Endothelial cell of umbilical vein (primary cell): ENCODE results near the gene SLC66A2. TPM values are rescaled to one million over a fixed set of nuclear protein-coding genes. Genes with fewer than 3 reads are reported as not detected.

Experiments used
- BruUV-seq: library from RNA; stranded (reverse); fragments of 400-500 nt; replicated peaks from 2 replicates; lab custom pipeline; 2021; lab: Mats Ljungman, UMichigan
- CTCF ChIA-PET: fragments of 300-600, 350-600 bp; sonication (Branson Sonifier 250); formaldehyde crosslinking; loops from one replicate; lab custom pipeline; 2021; ENCODE audit warnings: antibody characterized with exemption, inconsistent platforms; lab: Charles Lee
- POLR2A ChIA-PET: fragments of 300-600, 350-600 bp; sonication (Branson Sonifier 250); formaldehyde crosslinking; loops from one replicate; lab custom pipeline; 2021; ENCODE audit warnings: antibody characterized with exemption, inconsistent platforms; lab: Charles Lee
- DNase-seq: peaks from one replicate; pipeline ENCODE4 v3.0.0-alpha.2; 2011; ENCODE audit warnings: low read depth, low spot score
- FAIRE-seq: peaks from 2 replicates; lab custom pipeline; 2011; peaks lifted over from hg19 to GRCh38; lab: Jason Lieb, UNC
- H2AFZ ChIP-seq: 2 replicates; pipeline ENCODE4 v1.6.0; 2012; ENCODE audit warnings: low read depth, low read length, control low read depth, inconsistent platforms
- H3K27ac ChIP-seq: 2 replicates; pipeline ENCODE4 v1.5.1; 2011; ENCODE audit warnings: low read depth, mild to moderate bottlenecking, control low read depth, low read length, moderate library complexity; ENCODE audit not compliant: insufficient read depth
- H3K27me3 ChIP-seq, 2 experiments: 2 replicates each; pipeline versions ENCODE4 v1.6.0 to v1.6.1; 2011; ENCODE audit warnings: low read length in 2 of 2, mixed read lengths in 1 of 2; ENCODE audit not compliant: control insufficient read depth in 2 of 2, insufficient read depth in 2 of 2
- H3K36me3 ChIP-seq, 2 experiments: 2 replicates in 1 of 2; 3 replicates in 1 of 2; pipeline ENCODE4 v1.5.1; 2011; ENCODE audit warnings: low read length in 2 of 2, mild to moderate bottlenecking in 1 of 2, moderate library complexity in 1 of 2; ENCODE audit not compliant: control insufficient read depth in 2 of 2, insufficient read depth in 2 of 2; ENCODE audit errors: extremely low read depth in 1 of 2
- H3K4me1 ChIP-seq: 3 replicates; pipeline ENCODE4 v1.5.1; 2011; ENCODE audit warnings: mild to moderate bottlenecking, low read length; ENCODE audit not compliant: control insufficient read depth, insufficient read depth; ENCODE audit errors: extremely low read depth
- H3K4me2 ChIP-seq: 2 replicates; pipeline ENCODE4 v1.6.1; 2011; ENCODE audit warnings: low read length, control low read depth, mixed read lengths; ENCODE audit not compliant: insufficient read depth
- H3K4me3 ChIP-seq, 3 experiments: fragments of 200-600 bp in 1 of 3; sonication (generic), shearing (Covaris generic) in 1 of 3; replicated peaks in 1 of 3; 2 replicates each; pipeline ENCODE4 v1.5.1; 2011 to 2016; ENCODE audit warnings: control low read depth in 3 of 3, low read length in 3 of 3, mild to moderate bottlenecking in 2 of 3, inconsistent platforms in 1 of 3, low read depth in 1 of 3, moderate library complexity in 1 of 3; ENCODE audit not compliant: insufficient read depth in 1 of 3
- H3K79me2 ChIP-seq: 2 replicates; pipeline ENCODE4 v1.6.0; 2012; ENCODE audit warnings: low read length, inconsistent platforms; ENCODE audit not compliant: control insufficient read depth, insufficient read depth
- H3K9ac ChIP-seq: replicated peaks from 2 replicates; pipeline ENCODE3; 2011; ENCODE audit warnings: low read length, control low read depth; ENCODE audit not compliant: insufficient read depth; ENCODE audit errors: extremely low read depth
- H3K9me1 ChIP-seq: replicated peaks from 3 replicates; pipeline ENCODE4 v1.6.0; 2011; ENCODE audit warnings: mild to moderate bottlenecking, low read length; ENCODE audit not compliant: control insufficient read depth, insufficient read depth; ENCODE audit errors: extremely low read depth
- H3K9me3 ChIP-seq: replicated peaks from 2 replicates; pipeline ENCODE4 v1.5.1; 2012; ENCODE audit warnings: low read length, inconsistent platforms; ENCODE audit not compliant: control insufficient read depth, insufficient read depth
- H4K20me1 ChIP-seq: replicated peaks from 2 replicates; pipeline ENCODE3; 2011; ENCODE audit warnings: mild to moderate bottlenecking, low read length; ENCODE audit not compliant: control insufficient read depth, insufficient read depth; ENCODE audit errors: extremely low read depth
- EZH2 ChIP-seq: IDR thresholded peaks from 2 replicates; pipeline ENCODE4 v1.6.1; 2012; ENCODE audit warnings: borderline replicate concordance, low read depth, mild to moderate bottlenecking, moderate library complexity, low read length, inconsistent platforms; ENCODE audit not compliant: severe bottlenecking
- FOS ChIP-seq: IDR thresholded peaks from 2 replicates; pipeline ENCODE4 v1.6.1; 2011; ENCODE audit warnings: mild to moderate bottlenecking, low read length, moderate library complexity, borderline replicate concordance; ENCODE audit not compliant: insufficient read depth
- GATA2 ChIP-seq: IDR thresholded peaks from 2 replicates; pipeline ENCODE4 v1.7.0; 2011; ENCODE audit warnings: low read depth, mild to moderate bottlenecking, moderate library complexity, mixed read lengths, low read length; ENCODE audit not compliant: insufficient read length, insufficient read depth
- JUN ChIP-seq: IDR thresholded peaks from 2 replicates; pipeline ENCODE4 v1.6.1; 2011; ENCODE audit warnings: borderline replicate concordance, low read depth; ENCODE audit not compliant: insufficient read length, insufficient read depth
- MYC ChIP-seq: IDR thresholded peaks from one replicate; pipeline ENCODE4 v1.6.1; 2011; ENCODE audit warnings: mild to moderate bottlenecking, low read depth, low read length
- POLR2A ChIP-seq: IDR thresholded peaks from 2 replicates; pipeline ENCODE4 v1.6.1; 2012; ENCODE audit warnings: low read depth, mild to moderate bottlenecking, control low read depth, low read length
- POLR2AphosphoS5 ChIP-seq: IDR thresholded peaks from 2 replicates; pipeline ENCODE4 v1.6.1; 2012; ENCODE audit warnings: low read depth, mild to moderate bottlenecking, control low read depth, low read length, moderate library complexity; ENCODE audit not compliant: insufficient read depth
- dilution Hi-C: fragments of 300-500 bp; cut with MboI; formaldehyde crosslinking; loops from one replicate; pipeline ENCODE4 v1.15.0; 2019; ENCODE audit warnings: low sequenced_read_pairs; ENCODE audit not compliant: extremely low pct_ligation_motif_present
- intact Hi-C: fragments of 100-400 bp; cut with micrococcal nuclease; formaldehyde crosslinking; loops from one replicate; pipeline ENCODE4 v1.10.0; 2022
- polyA plus RNA-seq, 4 experiments: library from polyadenylated mRNA; depleted of rRNA in 3 of 4; stranded (reverse) in 3 of 4; unstranded in 1 of 4; fragments of >200 nt; gene quantifications; 2 replicates each; pipeline versions ENCODE4 v1.2.1 to v1.2.3, GENCODE V29; 2011 to 2012; ENCODE audit warnings: missing spikeins in 1 of 4
- total RNA-seq: library from RNA; stranded (reverse); gene quantifications from 2 replicates; pipeline ENCODE4 v1.2.3, GENCODE V29; 2021
- TF ChIP-seq, protein P1 (sequence below), 2 donors: IDR thresholded peaks; 1 replicate in 1 of 2; 2 replicates in 1 of 2; pipeline ENCODE4 v1.5.1; 2011; ENCODE audit warnings: low read length in 2 of 2, mild to moderate bottlenecking in 2 of 2, moderate library complexity in 2 of 2, control low read depth in 1 of 2, inconsistent platforms in 1 of 2, low read depth in 1 of 2; ENCODE audit not compliant: insufficient read depth in 1 of 2; ENCODE audit errors: extremely low read depth in 1 of 2
- TF ChIP-seq, protein P2 (sequence below): IDR thresholded peaks from 2 replicates; pipeline ENCODE4 v1.6.1; 2011; ENCODE audit not compliant: insufficient read depth, insufficient read length

The SLC66A2 gene
- total and polyA plus RNA-seq, 2 donors (not counting 3 experiments of a cell fraction or from before 2014, with no cell fraction given) = 32.5 to 37.1 TPM

DNA sequence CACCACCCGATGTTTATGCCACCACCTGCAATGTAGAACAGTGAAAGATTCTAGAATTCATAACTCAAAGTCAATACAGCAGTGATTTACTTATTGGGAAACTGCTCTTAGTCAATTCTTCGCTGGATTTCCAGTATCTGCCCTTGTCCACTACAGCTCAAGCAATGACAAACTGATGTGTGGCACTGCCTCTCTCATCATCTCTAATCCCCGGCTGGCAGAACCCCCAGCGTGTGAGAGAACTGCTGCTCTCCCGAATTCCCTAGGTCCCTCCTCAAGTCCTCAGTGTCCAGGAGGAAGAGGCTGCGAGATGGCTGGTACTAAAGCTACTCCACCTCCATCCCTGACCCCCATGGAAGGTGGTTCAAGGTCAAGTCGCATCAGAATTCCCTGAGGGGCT lies 35.3 kb upstream of the SLC66A2 start:
- ChIA-PET CTCF (interaction anchor here (1.5 kb wide), 1 partner anchor 23 kb away, joined by 5 read pairs; the partner anchor contains the start of gene HSBP1L1), POLR2A (no interaction called here)
- no TSS peak for BruUV-seq
- peak overlapping the region; percentile 23 for H3K9ac ChIP-seq
- peaks cover 65% of the 10 kb centered on the region for H3K79me2 ChIP-seq
- H3K9me1 ChIP-seq = no peaks in the 10 kb centered on the region
- H3K27ac ChIP-seq = no peak overlapping the region
- DNase-seq (peak; percentile 8), FAIRE-seq (peak; percentile 37)
- peak overlapping the region; percentile 97 for H3K4me2 ChIP-seq
- no peaks in the 10 kb centered on the region for H3K27me3 ChIP-seq
- peaks cover 13% of the 10 kb centered on the region for H3K4me1 ChIP-seq
- H3K36me3 ChIP-seq = peaks cover 4 to 7% of the 10 kb centered on the region in 2 experiments
- TF ChIP-seq, protein P1, sequence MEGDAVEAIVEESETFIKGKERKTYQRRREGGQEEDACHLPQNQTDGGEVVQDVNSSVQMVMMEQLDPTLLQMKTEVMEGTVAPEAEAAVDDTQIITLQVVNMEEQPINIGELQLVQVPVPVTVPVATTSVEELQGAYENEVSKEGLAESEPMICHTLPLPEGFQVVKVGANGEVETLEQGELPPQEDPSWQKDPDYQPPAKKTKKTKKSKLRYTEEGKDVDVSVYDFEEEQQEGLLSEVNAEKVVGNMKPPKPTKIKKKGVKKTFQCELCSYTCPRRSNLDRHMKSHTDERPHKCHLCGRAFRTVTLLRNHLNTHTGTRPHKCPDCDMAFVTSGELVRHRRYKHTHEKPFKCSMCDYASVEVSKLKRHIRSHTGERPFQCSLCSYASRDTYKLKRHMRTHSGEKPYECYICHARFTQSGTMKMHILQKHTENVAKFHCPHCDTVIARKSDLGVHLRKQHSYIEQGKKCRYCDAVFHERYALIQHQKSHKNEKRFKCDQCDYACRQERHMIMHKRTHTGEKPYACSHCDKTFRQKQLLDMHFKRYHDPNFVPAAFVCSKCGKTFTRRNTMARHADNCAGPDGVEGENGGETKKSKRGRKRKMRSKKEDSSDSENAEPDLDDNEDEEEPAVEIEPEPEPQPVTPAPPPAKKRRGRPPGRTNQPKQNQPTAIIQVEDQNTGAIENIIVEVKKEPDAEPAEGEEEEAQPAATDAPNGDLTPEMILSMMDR (IDR thresholded peaks at IDR 0.05; ENCODE audit: extremely low read depth in 1 of 2, insufficient read depth in 1 of 2, low read depth in 1 of 2, low read length in 2 of 2) = no peak
- TF ChIP-seq, protein P2, sequence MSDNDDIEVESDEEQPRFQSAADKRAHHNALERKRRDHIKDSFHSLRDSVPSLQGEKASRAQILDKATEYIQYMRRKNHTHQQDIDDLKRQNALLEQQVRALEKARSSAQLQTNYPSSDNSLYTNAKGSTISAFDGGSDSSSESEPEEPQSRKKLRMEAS = no peak
- TF ChIP-seq POLR2AphosphoS5 (no peak), POLR2A (no peak), JUN (no peak), FOS (no peak), MYC (no peak), GATA2 (no peak), EZH2 (no peak)
- H3K4me3 ChIP-seq = peak overlapping the region in 2 of 3 experiments; percentile 1 to 96
- intact Hi-C loops = loop anchor here (5.0 kb wide), 1 partner anchor 609 kb away; no protein-coding TSS in a partner anchor
- dilution Hi-C loops = no loop called here
- H4K20me1 ChIP-seq = no peaks in the 10 kb centered on the region
- no peak overlapping the region for H2AFZ ChIP-seq
- no peaks in the 10 kb centered on the region for H3K9me3 ChIP-seq
